Keratinocyte (primary cell): Measurements from ENCODE around the gene SLC6A7. TPM values are rescaled to one million over a fixed set of nuclear protein-coding genes. Genes with fewer than 3 reads are reported as not detected.

Experiments
- DNase-seq: peaks from one replicate; pipeline ENCODE4 v3.0.0-alpha.2; 2011; ENCODE audit warnings: low read depth, missing footprints, low spot score
- FAIRE-seq: peaks from 2 replicates; lab custom pipeline; 2011; peaks lifted over from hg19 to GRCh38; lab: Jason Lieb, UNC
- H2AFZ ChIP-seq: 2 replicates; pipeline ENCODE4 v1.6.0; 2012; ENCODE audit warnings: low read length, control low read depth, inconsistent platforms; ENCODE audit not compliant: control insufficient read depth
- H3K27ac ChIP-seq: 2 replicates; pipeline ENCODE4 v1.5.1; 2011; ENCODE audit warnings: low read length; ENCODE audit not compliant: control insufficient read depth, insufficient read depth
- H3K27me3 ChIP-seq: 3 replicates; pipeline ENCODE4 v1.6.0; 2011; ENCODE audit warnings: low read length; ENCODE audit not compliant: control insufficient read depth, insufficient read depth; ENCODE audit errors: extremely low read depth
- H3K36me3 ChIP-seq, 2 experiments: 2 replicates in 1 of 2; 3 replicates in 1 of 2; pipeline ENCODE4 v1.5.1; 2011; ENCODE audit warnings: low read length in 2 of 2, mild to moderate bottlenecking in 1 of 2; ENCODE audit not compliant: control insufficient read depth in 2 of 2, insufficient read depth in 2 of 2; ENCODE audit errors: extremely low read depth in 1 of 2
- H3K4me1 ChIP-seq: 3 replicates; pipeline ENCODE4 v1.5.1; 2011; ENCODE audit warnings: low read length; ENCODE audit not compliant: control insufficient read depth, insufficient read depth; ENCODE audit errors: extremely low read depth
- H3K4me2 ChIP-seq: 3 replicates; pipeline ENCODE4 v1.6.0; 2011; ENCODE audit warnings: low read depth, low read length; ENCODE audit not compliant: control insufficient read depth, insufficient read depth; ENCODE audit errors: extremely low read depth
- H3K4me3 ChIP-seq, 3 experiments: fragments of 200-600 bp in 1 of 3; sonication (generic) in 1 of 3; 2 replicates in 2 of 3; 3 replicates in 1 of 3; pipeline ENCODE4 v1.5.1; 2011 to 2016; ENCODE audit warnings: low read length in 3 of 3, mild to moderate bottlenecking in 3 of 3, control low read depth in 2 of 3, inconsistent platforms in 1 of 3, low read depth in 1 of 3, mixed read lengths in 1 of 3, mixed run types in 1 of 3, moderate library complexity in 1 of 3; ENCODE audit not compliant: control insufficient read depth in 2 of 3, insufficient read depth in 2 of 3; ENCODE audit errors: extremely low read depth in 1 of 3
- H3K79me2 ChIP-seq: 2 replicates; pipeline ENCODE4 v1.6.0; 2012; ENCODE audit warnings: low read length; ENCODE audit not compliant: control insufficient read depth, insufficient read depth
- H3K9ac ChIP-seq: 3 replicates; pipeline ENCODE4 v1.6.0; 2011; ENCODE audit warnings: low read length; ENCODE audit not compliant: control insufficient read depth, insufficient read depth; ENCODE audit errors: extremely low read depth
- H3K9me1 ChIP-seq: 3 replicates; pipeline ENCODE4 v1.6.0; 2011; ENCODE audit warnings: low read length; ENCODE audit not compliant: control insufficient read depth, insufficient read depth; ENCODE audit errors: extremely low read depth
- H3K9me3 ChIP-seq: 2 replicates; pipeline ENCODE4 v1.5.1; 2012; ENCODE audit warnings: low read depth, low read length; ENCODE audit not compliant: control insufficient read depth
- H4K20me1 ChIP-seq: 3 replicates; pipeline ENCODE4 v1.6.0; 2011; ENCODE audit warnings: low read length; ENCODE audit not compliant: control insufficient read depth, insufficient read depth; ENCODE audit errors: extremely low read depth
- EZH2 ChIP-seq: IDR thresholded peaks from one replicate; pipeline ENCODE4 v1.6.1; 2012; ENCODE audit warnings: inconsistent platforms, mild to moderate bottlenecking, low read length, moderate library complexity
- dilution Hi-C: fragments of 300-500 bp; cut with MboI; formaldehyde crosslinking; loops from one replicate; pipeline ENCODE4 v1.7.0; 2020; ENCODE audit warnings: low sequenced_read_pairs; ENCODE audit not compliant: extremely low pct_ligation_motif_present
- polyA plus RNA-seq, 5 experiments: library from polyadenylated mRNA; depleted of rRNA in 3 of 5; stranded (reverse) in 3 of 5; stranded (forward) in 1 of 5; unstranded in 1 of 5; fragments of >200 nt; gene quantifications; 1 replicate in 1 of 5; 2 replicates in 3 of 5; 3 replicates in 1 of 5; pipeline versions ENCODE4 v1.2.1 to v1.2.3, GENCODE V29; 2011 to 2012; ENCODE audit warnings: missing spikeins in 2 of 5, low read depth in 1 of 5, low replicate concordance in 1 of 5
- TF ChIP-seq, protein P1 (sequence below), 3 experiments: IDR thresholded peaks in 1 of 3; conservative IDR thresholded peaks in 1 of 3; optimal IDR thresholded peaks in 1 of 3; 2 replicates in 2 of 3; 3 replicates in 1 of 3; pipeline versions ENCODE3 to v1.5.1; 2011; ENCODE audit warnings: low read length in 3 of 3, mild to moderate bottlenecking in 3 of 3, moderate library complexity in 2 of 3, control low read depth in 1 of 3, inconsistent platforms in 1 of 3; ENCODE audit not compliant: insufficient read depth in 2 of 3; ENCODE audit errors: extremely low read depth in 1 of 3

Gene SLC6A7
- polyA plus RNA-seq, 1 donor (not counting 4 experiments of a cell fraction or from before 2014, with no cell fraction given) = not detected

DNA sequence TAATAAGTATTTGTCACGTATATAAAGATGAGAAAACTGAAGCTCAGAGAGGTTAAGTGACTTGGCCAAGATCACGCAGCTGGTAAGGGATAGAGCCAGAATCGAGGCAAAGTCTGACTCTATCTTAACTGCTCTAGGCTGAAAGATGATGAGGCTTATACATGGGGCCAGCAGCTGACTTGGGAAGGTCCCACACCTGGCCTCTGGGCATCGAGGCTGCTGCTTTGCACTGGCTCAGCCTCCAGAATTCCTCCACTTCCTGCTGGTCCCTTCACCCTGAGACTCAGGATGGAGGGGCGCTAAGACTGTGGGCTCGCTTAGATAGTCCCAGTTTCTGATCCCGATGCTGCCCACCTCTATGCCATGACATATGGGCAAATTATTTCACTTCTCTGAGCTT is 64.5 kb downstream of the SLC6A7 start:
- Histone ChIP-seq H2AFZ (no peak overlapping the region), H3K9me1 (no peaks in the 10 kb centered on the region), H3K9ac (no peak overlapping the region), H3K4me1 (no peaks in the 10 kb centered on the region), H3K79me2 (no peaks in the 10 kb centered on the region), H3K36me3 (no peaks in the 10 kb centered on the region), H3K27me3 (no peaks in the 10 kb centered on the region), H3K9me3 (no peaks in the 10 kb centered on the region), H3K4me2 (no peak overlapping the region), H4K20me1 (no peaks in the 10 kb centered on the region), H3K27ac (no peak overlapping the region), H3K4me3 (no peak overlapping the region)
- FAIRE-seq (no peak), DNase-seq (no peak)
- TF ChIP-seq, protein P1, sequence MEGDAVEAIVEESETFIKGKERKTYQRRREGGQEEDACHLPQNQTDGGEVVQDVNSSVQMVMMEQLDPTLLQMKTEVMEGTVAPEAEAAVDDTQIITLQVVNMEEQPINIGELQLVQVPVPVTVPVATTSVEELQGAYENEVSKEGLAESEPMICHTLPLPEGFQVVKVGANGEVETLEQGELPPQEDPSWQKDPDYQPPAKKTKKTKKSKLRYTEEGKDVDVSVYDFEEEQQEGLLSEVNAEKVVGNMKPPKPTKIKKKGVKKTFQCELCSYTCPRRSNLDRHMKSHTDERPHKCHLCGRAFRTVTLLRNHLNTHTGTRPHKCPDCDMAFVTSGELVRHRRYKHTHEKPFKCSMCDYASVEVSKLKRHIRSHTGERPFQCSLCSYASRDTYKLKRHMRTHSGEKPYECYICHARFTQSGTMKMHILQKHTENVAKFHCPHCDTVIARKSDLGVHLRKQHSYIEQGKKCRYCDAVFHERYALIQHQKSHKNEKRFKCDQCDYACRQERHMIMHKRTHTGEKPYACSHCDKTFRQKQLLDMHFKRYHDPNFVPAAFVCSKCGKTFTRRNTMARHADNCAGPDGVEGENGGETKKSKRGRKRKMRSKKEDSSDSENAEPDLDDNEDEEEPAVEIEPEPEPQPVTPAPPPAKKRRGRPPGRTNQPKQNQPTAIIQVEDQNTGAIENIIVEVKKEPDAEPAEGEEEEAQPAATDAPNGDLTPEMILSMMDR (optimal IDR thresholded peaks at IDR 0.05 in 1 of 3, IDR thresholded peaks at IDR 0.05 in 1 of 3, conservative IDR thresholded peaks at IDR 0.05 in 1 of 3; ENCODE audit: extremely low read depth in 1 of 3, insufficient read depth in 2 of 3, low read length in 3 of 3) = no peak
- TF ChIP-seq EZH2 = no peak
- dilution Hi-C loops = no loop called here

DNA sequence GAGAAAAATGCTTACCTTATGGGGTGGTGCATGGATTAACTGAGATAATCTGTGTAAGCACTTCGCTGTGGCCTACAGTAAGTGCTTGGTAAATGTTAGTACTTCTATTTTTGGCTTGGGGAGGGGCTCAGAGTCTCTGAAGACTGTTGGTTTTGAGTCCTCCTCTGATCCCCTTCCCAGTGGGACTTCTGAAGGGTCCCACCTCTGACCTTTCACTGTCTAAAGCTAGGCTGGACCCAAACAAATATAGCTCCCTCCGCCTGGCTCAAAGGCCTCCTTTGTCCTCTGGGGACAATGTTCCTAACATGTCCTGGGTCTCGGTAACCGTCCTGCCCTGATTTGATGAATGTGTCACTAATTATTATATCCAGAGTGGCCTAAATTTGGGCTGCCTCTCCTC is 64.9 kb downstream of the SLC6A7 start:
- no peak overlapping the region for H3K9ac ChIP-seq
- no peak overlapping the region for H3K4me2 ChIP-seq
- H3K27ac ChIP-seq = no peak overlapping the region
- no peak for DNase-seq
- no peaks in the 10 kb centered on the region for H3K9me3 ChIP-seq
- H3K27me3 ChIP-seq = no peaks in the 10 kb centered on the region
- H3K36me3 ChIP-seq = no peaks in the 10 kb centered on the region
- TF ChIP-seq, protein P1 (optimal IDR thresholded peaks at IDR 0.05 in 1 of 3, IDR thresholded peaks at IDR 0.05 in 1 of 3, conservative IDR thresholded peaks at IDR 0.05 in 1 of 3; ENCODE audit: extremely low read depth in 1 of 3, insufficient read depth in 2 of 3, low read length in 3 of 3) = no peak
- no peak for TF ChIP-seq EZH2
- no peaks in the 10 kb centered on the region for H3K79me2 ChIP-seq
- H3K4me3 ChIP-seq = no peak overlapping the region
- H2AFZ ChIP-seq = no peak overlapping the region
- dilution Hi-C loops = no loop called here
- H3K4me1 ChIP-seq = no peaks in the 10 kb centered on the region
- H3K9me1 ChIP-seq = no peaks in the 10 kb centered on the region
- no peaks in the 10 kb centered on the region for H4K20me1 ChIP-seq
- FAIRE-seq = no peak
